Measurements from ENCODE around the gene ZNF195.
"Not testable (repeated sequence)": the region's sequence is repeated elsewhere in the genome, so short reads cannot be mapped to it uniquely, and the experiment has no call there.

ZNF195 gene

GRCh38 chr11:3346587-3346986, 32.4 kb downstream of the ZNF195 start:
- DNase-seq = no peak

GRCh38 chr11:3345736-3346135, 33.2 kb downstream of the ZNF195 start:
- DNase-seq = no peak

GRCh38 chr11:3344327-3345174, 34.4 kb downstream of the ZNF195 start:
- no peak for DNase-seq

DNA sequence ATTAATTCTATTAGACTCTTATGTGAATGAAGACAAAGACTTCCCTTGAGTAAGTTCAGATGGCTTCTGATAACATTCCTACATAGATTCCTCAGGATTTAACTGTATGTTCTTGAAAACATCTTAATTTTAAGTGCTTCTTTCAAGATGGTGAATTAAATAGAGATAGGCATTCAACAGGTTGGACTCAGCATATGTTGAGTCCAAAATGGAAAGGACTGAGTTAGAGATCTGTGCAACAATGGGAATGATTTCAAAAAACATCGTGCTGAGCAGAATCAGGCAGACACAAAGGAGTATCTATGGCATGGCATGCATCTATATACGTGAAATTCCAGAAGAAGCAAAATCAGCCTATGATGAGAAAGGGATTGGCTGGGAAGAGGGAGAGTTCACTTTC, 36.2 kb downstream of the ZNF195 start:
- DNase-seq = no peak

- DNase-seq = no peak
These were observed 37.6 kb downstream of the ZNF195 start for GRCh38 chr11:3341298-3341697.

- no peak for DNase-seq
These were observed 38.9 kb downstream of the ZNF195 start for GRCh38 chr11:3340025-3340424.

DNA sequence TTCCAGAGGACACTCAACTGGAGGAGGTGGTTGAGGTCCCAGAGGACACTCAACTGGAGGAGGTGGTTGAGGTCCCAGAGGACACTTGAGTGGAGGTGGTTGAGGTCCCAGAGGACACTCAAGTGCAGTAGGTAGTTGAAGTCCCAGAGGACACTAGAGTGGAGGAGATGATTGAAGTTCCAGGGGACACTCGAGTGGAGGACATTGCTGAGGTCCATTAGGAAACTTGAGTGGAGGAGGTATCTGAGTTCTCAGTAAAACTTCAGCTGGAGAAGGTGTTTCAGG, 39.7 kb downstream of the ZNF195 start:
- DNase-seq = no peak

- DNase-seq = no peak
These were observed 40.2 kb downstream of the ZNF195 start for GRCh38 chr11:3338569-3339339.

- not testable (repeated sequence) for DNase-seq
These were observed 42.5 kb downstream of the ZNF195 start for GRCh38 chr11:3336420-3336819.

DNA sequence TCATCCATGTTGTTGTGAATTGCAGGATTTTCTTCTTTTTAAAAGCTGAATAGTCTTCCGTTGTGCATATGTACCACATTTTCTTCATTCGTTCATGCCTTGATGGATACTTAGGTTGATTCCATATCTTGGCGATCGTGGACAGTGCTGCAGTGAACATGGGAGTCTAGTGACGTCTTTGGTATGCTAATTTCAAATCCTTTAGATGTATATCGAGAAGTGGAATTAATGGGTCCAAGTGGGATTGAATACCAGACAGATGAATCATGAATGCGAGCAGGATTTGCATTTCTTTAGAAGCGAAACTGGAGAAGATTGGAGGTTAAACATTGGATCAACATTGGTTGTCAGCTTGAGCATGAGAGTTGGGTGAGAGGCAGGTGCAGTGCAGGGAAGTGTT, 45.8 kb downstream of the ZNF195 start:
- DNase-seq = not testable (repeated sequence)

DNA sequence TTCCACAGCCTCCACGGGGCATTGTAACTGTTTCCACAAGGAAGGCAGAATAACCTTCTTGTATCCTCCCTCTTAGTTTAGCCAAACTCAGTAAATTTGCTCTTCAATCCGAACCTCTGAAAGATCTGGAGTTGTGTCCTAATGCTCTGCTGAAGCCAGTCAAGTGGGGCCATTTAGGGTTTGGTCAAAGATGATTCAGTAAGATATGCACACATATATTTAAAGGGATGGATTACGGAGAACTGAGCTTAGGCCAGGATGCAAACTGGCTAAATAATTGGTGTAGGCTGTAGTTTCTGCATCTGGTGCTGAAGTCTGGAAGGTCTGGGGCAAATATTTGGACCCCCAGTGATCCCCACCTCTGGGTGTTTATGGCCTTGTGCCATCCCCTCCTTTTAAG, 47.9 kb downstream of the ZNF195 start:
- not testable (repeated sequence) for DNase-seq

DNA sequence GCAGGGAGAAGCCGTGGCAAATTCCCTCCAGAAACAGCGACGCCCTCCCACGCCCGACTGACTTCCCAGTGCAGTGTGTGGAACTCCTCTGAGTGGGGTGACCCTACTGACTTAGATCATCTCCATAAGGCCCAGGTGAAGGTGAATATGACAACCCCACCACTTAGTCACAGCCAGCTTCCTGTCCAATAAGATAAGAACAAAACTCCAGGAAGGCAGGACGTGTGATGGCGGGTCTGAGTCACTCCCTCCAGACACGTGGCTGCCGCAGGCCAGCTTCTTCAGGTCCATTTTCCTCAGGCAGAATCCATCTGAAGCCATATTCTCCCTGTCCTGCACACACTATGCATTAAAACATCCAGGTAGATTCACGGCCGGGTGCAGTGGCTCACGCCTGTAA, 48.9 kb downstream of the ZNF195 start:
- not testable (repeated sequence) for DNase-seq

- not testable (repeated sequence) for DNase-seq
These were observed 50.4 kb downstream of the ZNF195 start for GRCh38 chr11:3328503-3328902.

DNA sequence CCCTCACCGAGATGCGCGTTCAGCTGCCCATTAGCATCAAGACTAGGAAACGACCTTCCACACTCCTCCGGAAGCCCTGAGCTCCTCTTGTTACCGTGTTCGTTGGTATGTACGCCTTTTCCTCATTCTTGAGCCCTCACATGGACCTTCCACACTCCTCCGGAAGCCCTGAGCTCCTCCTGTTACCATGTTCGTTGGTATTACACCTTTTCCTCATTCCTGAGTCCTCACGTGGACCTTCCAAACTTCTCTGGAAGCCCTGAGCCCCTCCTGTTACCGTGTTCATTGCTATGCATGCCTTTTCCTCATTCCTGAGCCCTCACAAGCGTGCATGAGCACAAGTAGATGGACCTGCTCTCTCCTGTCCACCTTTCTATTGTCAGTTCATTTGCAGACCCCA, 52.5 kb downstream of the ZNF195 start:
- DNase-seq = not testable (repeated sequence)

- not testable (repeated sequence) for DNase-seq
These were observed 54.2 kb downstream of the ZNF195 start for GRCh38 chr11:3324724-3325123.
